Renal cortex interstitium (tissue), 15 donors: ENCODE data around the gene NR2F1. TPM values are rescaled to one million over a fixed set of nuclear protein-coding genes. Genes with fewer than 3 reads are reported as not detected.
A peak's percentile ranks its signal among the peaks of the same experiment; 100 is the strongest.
"Not testable (repeated sequence)": the region's sequence is repeated elsewhere in the genome, so short reads cannot be mapped to it uniquely, and the experiment has no call there.

Experiments used
- DNase-seq, 11 donors: peaks; one replicate each; pipeline ENCODE4 v3.0.0-alpha.2; 2013; ENCODE audit warnings: low read depth in 9 of 11, low spot score in 4 of 11; ENCODE audit errors: extremely low read depth in 1 of 11
- long read RNA-seq, 16 experiments: transcript quantifications; one replicate each; lab custom pipeline, GENCODE V29; 2026
- polyA plus RNA-seq, 3 donors: library from polyadenylated mRNA; unstranded; fragments of 120-200 nt; gene quantifications; one replicate each; pipeline ENCODE4 v1.2.1, GENCODE V29; 2013; ENCODE audit not compliant: insufficient read length in 3 of 3

The NR2F1 gene
- polyA plus RNA-seq = 100 to 1,000 TPM; 221 to 328 (median 258) TPM
- long read RNA-seq, donor 1, transcript NR2F1-206 (3 exons, 3,841 nt) = major isoform, 32 of 82 reads
- long read RNA-seq, donor 1, partial matches to known transcripts = 49 of 82 reads
- long read RNA-seq, donor 1, other reads (novel, unspliced or antisense) = 0 of 82 reads
- long read RNA-seq, donor 2, transcript NR2F1-206 (3 exons, 3,841 nt) = major isoform, 32 of 73 reads
- long read RNA-seq, donor 2, partial matches to known transcripts = 34 of 73 reads
- long read RNA-seq, donor 2, other reads (novel, unspliced or antisense) = 7 of 73 reads
- long read RNA-seq, donor 3, transcript NR2F1-206 (3 exons, 3,841 nt) = major isoform, 40 of 147 reads
- long read RNA-seq, donor 3, partial matches to known transcripts = 105 of 147 reads
- long read RNA-seq, donor 3, other reads (novel, unspliced or antisense) = 0 of 147 reads
- long read RNA-seq, donor 4, transcript NR2F1-206 (3 exons, 3,841 nt) = major isoform, 23 of 32 reads
- long read RNA-seq, donor 4, partial matches to known transcripts = 8 of 32 reads
- long read RNA-seq, donor 4, other reads (novel, unspliced or antisense) = 0 of 32 reads
- long read RNA-seq, donor 5 = 0 reads
- long read RNA-seq, donor 6, transcript NR2F1-206 (3 exons, 3,841 nt) = major isoform, 37 of 77 reads
- long read RNA-seq, donor 6, partial matches to known transcripts = 32 of 77 reads
- long read RNA-seq, donor 6, other reads (novel, unspliced or antisense) = 8 of 77 reads
- long read RNA-seq, donor 7, transcript NR2F1-206 (3 exons, 3,841 nt) = major isoform, 35 of 65 reads
- long read RNA-seq, donor 7, partial matches to known transcripts = 30 of 65 reads
- long read RNA-seq, donor 7, other reads (novel, unspliced or antisense) = 0 of 65 reads
- long read RNA-seq, donor 8 = 0 reads
- long read RNA-seq, donor 9, transcript NR2F1-206 (3 exons, 3,841 nt) = major isoform, 29 of 51 reads
- long read RNA-seq, donor 9, partial matches to known transcripts = 16 of 51 reads
- long read RNA-seq, donor 9, other reads (novel, unspliced or antisense) = 6 of 51 reads
- long read RNA-seq, donor 10, transcript NR2F1-206 (3 exons, 3,841 nt) = major isoform, 31 of 52 reads
- long read RNA-seq, donor 10, partial matches to known transcripts = 21 of 52 reads
- long read RNA-seq, donor 10, other reads (novel, unspliced or antisense) = 0 of 52 reads
- long read RNA-seq, donor 11, transcript NR2F1-206 (3 exons, 3,841 nt) = major isoform, 48 of 80 reads
- long read RNA-seq, donor 11, partial matches to known transcripts = 25 of 80 reads
- long read RNA-seq, donor 11, other reads (novel, unspliced or antisense) = 7 of 80 reads
- long read RNA-seq, donor 12, transcript NR2F1-206 (3 exons, 3,841 nt) = major isoform, 12 of 64 reads
- long read RNA-seq, donor 12, partial matches to known transcripts = 52 of 64 reads
- long read RNA-seq, donor 12, other reads (novel, unspliced or antisense) = 0 of 64 reads
- long read RNA-seq, donor 13 = 0 reads
- long read RNA-seq, donor 14, transcript NR2F1-206 (3 exons, 3,841 nt) = major isoform, 32 of 59 reads
- long read RNA-seq, donor 14, partial matches to known transcripts = 27 of 59 reads
- long read RNA-seq, donor 14, other reads (novel, unspliced or antisense) = 0 of 59 reads
- long read RNA-seq, donor 15, transcript NR2F1-206 (3 exons, 3,841 nt) = major isoform, 12 of 17 reads
- long read RNA-seq, donor 15, partial matches to known transcripts = 5 of 17 reads
- long read RNA-seq, donor 15, other reads (novel, unspliced or antisense) = 0 of 17 reads
- long read RNA-seq, donor 16, transcript NR2F1-206 (3 exons, 3,841 nt) = major isoform, 111 of 224 reads
- long read RNA-seq, donor 16, partial matches to known transcripts = 88 of 224 reads
- long read RNA-seq, donor 16, other reads (novel, unspliced or antisense) = 25 of 224 reads

DNA sequence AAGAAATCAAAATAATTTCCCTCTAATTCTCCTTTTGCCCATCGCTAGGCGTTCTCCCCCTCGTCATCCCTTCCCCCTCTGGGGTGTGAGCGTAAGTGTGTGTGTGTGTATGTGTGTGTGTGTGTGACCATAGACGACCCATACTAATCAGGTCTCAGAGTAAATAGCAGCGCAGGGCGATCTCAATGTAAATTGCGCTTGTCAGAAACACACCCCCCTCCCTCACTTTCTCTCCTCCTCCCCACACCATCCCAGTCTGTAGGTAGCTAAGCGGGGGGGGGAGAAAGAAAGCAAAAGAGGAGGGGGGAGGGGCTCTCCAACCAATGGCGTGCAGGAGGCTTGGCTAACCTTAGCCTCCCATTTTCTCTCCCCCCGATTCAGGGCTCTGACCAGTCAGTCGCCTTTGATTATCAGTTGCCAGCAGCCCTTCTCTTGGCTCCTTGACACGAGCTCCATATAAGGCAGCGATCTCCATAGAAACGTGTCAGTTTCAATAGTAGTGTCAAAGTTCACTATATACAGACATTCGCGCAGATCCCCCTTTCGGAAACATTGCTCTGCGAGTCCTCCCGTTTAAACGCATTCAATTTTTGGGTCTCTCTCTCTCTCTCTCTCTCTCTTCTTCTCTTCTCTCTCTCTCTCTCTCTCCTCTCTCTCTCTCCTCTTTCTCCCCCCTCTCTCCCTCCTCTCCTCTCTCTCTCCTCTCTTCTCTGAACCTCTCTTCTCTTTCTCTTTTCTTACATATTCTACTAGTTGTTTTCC lies at the start of gene NR2F1:
Gene NR2F1, plus strand, starts transcription at position 546 of the 762 bp plus-strand sequence. CDS start 1,802 bp downstream, outside the sequence.
- DNase-seq = peak; percentile 60 to 97 (median 96)

DNA sequence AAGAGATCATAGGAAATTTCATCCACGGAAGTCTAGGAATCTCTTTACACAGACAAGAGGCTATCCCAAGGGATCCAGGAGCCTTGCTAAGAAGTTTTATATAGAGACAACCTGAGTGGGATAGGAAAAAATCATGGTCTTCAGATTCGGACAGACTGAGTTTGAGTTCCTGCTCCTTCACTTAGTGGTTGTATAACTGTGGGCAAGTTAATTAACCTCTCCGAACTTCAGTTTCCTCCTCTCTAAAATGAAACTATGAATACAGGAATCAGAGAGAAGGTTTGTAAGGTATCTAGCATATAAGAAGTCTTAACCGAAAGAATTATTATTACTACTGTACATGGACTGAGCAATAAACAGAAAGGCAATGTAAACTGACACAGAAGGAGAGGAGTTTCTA lies 37.1 kb upstream of the NR2F1 start:
- no peak for DNase-seq

DNA sequence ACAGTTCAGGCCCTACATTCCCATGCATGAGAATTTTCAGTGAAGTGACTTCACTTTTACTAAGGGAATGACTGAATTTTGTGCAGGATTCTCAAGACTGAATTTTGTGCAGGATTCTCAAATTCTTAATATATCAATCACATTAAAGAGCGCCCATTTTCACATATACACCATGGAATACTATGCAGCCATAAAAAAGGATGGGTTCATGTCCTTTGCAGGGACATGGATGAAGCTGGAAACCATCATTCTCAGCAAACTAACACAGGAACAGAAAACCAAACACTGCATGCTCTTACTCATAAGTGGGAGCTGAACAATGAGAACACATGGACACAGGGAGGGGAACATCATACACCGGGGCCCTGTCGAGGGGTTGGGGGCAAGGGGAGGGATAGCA lies 33.4 kb upstream of the NR2F1 start:
- not testable (repeated sequence) for DNase-seq

DNA sequence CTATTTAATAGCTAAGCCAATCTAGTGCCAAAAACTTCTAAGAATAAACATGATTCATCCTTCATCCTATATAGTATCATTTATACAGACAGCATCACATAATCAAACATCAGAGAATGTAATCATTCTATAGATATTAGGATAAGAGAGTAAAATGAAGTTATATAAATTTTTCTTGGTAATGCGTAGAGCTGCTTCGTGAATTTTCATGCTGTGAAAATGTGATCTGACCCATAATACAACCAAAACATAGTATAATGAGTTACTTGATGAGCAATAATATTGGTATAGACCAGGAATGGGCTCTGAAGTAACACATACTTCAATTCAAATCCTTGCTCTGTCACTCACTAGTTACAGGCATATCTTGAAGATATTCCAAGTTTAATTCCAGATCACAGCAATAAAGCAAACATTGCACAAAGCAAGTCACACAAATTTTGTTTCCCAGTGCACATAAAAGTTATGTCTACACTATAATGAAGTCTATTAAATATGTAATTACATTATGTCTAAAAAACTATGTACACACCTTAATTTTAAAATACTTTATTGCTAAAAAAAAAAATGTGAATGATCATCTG lies 25.9 kb upstream of the NR2F1 start:
- DNase-seq = no peak

DNA sequence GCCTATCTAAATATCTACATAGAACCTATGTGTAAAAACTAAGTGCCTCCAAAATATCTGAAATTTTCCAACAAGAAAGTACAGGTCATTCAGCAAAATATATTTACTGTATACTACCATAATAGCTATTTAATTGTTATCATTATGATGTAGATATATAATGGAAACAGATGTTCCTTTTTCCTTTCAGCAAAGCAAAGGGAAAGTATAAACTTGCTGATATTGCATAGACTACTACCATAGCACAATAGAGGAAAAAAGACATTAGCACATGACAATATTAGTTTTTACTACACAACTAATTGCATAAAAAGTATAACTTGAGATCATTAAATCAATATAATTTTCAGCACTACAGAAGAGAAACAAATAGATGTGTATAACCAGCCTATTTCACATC lies 16.9 kb upstream of the NR2F1 start:
- DNase-seq = no peak

DNA sequence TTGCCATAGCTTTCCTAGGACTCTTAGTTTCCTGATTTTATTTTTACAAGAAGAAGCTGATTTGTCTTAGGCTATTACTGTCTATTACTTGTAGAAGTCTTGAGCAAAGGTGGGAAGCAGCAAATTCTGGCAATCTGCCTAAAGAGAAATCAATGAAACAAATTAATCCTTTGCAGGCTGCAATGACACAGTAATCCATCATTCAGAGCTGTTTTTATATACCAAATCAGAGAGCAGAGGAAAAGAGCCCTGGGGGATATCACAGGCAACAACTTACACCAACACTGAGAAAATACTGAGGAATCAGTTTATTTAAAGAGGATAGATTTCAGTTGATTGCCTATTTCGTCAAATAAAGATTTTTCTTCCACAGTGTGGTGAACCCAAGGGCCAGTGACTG lies 15.6 kb upstream of the NR2F1 start:
- no peak for DNase-seq

DNA sequence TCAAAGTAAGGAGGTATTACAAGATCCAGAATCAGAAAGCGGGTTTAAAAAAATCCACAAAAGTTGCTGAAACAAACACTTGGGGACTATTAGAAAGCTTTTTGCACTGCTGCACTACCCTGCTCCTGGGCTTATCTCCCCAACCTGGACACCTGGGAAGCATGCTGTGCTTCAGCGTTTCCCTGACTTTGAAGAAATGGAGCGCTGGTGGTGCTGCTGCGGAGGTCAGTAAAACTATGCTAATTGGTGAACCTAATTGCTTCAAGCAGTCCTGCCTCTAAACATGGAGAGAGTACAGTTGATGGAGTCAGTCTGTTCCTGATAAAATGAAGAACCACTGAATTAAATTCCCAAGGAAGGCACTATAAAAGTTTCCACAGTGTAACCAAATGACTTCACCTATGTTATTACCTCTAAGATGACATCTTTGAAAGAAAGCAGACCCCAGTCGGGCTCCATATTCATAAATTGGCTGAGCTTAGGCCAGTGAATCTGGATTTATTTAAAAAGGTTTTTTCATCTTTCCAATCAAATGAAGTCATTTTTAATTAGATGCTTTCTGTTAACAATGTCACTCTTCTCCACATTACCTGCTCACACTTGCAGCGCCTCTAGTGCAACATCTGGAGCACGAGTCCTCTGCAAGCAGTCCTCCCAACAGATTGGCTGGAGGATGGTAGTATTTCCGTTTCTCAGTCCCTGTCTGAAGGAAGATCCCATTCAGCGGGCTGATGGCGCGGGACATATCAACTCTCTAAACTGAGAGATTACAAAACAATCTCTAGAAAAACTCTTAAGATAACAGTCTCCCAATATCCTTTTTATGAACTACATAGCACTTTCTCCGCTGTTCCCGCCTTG lies 13.5 kb upstream of the NR2F1 start:
- DNase-seq = peak in 1 of 11 donors; percentile 8

DNA sequence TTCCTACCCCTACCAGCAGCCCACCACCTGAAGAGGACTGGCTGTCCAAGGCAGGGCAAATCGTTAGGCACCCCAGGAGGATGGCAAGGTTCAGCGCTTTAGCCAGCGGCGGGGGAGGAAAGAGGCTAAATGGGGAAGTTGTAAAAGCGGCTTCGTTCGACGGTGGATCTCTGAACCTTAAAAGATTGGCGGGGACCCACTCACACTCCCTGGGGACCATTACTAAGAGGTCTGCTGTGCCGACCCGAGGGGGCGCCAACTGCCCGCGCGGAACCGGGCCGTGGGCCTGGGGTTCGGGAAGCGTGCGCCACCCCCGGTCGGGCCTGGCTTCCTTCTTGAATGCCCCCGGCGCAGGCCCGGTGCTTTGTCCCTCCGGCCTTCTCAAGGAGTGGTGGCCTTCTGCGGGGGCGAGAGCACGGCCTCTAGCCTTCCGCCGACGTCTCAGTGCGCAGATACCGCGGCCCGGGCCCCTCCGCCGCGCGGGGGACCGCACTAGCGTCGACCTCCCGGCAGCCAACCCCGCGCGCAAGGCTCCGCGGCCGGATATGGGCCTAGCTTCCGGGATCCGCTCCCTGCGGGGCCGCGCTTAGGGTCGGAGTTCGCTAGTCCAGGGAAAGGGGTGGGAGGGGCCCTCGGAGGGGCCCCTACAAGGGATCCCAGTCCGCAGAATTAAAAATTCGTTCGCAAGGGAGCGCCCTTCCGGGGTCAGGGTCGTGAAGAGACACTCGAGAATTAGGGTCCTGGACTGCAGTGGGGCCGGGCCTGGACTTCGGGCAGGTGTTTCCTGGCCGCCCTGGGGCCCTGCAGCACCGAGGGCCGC lies 12.5 kb upstream of the NR2F1 start:
- no peak for DNase-seq

DNA sequence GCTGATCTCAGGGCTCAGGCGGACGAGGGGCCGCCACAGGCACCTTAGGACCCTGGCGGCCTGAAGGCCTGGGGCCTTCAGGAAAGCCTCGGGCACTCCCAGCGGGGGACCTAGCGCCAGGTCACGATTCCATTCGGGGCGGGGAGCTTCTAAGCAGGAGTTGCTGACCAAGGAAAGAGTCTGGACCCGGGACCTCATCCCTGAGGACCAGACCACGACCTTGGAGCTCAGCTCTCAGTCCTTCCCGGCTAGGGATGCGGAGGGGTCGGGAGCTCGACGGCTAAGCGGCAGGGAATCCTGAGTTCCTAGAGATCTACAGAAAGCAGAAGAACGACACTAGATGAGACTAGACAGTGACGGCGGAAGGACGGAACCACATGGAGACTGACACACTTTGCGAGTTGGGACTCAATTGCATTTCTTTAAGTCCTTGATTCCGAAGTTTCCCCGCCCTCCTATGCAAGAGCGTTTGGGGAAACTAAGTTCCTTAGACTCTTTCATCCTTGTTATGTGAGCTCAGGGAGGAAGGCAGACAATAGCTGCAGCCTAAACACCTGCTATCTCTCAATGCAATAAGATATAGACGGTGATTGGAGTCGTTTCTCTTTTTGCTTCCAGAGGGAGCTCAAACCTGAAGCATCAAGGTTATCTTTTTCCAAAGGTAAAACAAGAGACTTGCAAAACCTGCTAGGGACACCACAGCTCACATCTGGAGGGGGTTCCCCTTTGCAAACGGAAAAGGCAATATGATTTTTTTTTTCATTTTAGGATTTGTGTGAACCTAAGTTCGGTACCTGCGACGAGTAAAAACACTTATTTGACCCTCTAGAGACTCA lies 11.7 kb upstream of the NR2F1 start:
- DNase-seq = no peak

DNA sequence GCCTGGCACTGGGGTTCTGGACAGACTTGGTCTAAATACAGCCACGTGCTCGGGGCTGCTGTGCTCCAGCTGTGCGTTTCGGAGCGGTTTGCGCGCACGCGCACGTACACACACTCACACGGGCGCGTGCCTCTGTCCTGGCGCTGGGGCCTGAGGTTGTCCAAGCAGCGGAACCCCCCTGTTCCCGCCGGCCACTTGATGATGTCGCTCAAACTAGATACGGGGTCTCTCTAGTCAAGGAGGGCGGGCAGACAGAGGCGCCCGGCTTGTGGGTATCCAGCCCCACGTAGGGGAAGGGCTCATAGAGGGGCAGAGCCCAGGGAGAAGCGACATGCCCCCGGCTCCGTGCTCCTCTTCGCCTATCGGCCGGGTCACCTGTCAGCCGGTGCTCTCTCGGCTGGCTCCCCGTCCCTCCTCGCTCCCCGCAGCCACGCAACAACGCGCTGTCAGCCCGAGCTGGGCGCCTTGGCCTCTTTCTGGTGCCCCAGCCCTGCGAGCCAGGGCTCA lies 10.9 kb upstream of the NR2F1 start:
- peak in 2 of 11 donors; percentile 32 to 46 for DNase-seq

DNA sequence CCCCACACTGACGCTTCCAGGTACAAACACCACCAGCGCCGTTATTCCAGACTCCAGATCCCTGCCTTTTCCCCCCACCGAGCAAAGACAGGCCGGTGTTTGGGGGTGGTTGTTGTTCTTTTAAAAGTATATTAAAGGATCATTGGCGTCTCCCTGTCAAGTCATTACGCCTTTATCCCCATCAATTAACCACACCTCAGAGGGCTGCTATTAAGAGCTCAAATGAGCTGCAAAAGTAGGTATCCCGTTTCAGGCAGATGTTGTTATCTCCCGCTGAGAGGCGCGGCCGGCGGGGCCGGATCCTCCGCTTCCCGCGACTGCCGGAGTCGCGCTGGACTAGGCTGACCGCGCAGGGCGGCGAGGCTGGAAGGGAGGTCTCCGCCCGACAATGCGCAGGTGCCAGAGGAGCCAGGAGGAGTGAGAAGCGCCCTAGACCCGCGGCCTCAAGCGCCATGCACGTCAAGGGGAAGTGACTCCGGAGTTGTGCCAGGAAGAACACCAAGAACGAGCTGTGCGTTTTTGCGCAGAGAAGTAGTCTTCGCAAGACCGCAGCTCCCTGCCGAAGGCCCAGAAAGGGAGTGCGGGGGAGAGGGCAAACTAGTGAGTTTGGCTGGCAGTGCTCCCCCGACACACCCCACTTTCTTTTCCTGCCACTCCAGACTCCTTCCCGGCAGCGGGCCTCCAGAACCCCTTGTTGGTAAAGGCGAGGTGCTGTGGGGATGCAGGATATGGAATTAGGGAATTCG lies 10.2 kb upstream of the NR2F1 start:
- peak in 1 of 11 donors; percentile 67 for DNase-seq

DNA sequence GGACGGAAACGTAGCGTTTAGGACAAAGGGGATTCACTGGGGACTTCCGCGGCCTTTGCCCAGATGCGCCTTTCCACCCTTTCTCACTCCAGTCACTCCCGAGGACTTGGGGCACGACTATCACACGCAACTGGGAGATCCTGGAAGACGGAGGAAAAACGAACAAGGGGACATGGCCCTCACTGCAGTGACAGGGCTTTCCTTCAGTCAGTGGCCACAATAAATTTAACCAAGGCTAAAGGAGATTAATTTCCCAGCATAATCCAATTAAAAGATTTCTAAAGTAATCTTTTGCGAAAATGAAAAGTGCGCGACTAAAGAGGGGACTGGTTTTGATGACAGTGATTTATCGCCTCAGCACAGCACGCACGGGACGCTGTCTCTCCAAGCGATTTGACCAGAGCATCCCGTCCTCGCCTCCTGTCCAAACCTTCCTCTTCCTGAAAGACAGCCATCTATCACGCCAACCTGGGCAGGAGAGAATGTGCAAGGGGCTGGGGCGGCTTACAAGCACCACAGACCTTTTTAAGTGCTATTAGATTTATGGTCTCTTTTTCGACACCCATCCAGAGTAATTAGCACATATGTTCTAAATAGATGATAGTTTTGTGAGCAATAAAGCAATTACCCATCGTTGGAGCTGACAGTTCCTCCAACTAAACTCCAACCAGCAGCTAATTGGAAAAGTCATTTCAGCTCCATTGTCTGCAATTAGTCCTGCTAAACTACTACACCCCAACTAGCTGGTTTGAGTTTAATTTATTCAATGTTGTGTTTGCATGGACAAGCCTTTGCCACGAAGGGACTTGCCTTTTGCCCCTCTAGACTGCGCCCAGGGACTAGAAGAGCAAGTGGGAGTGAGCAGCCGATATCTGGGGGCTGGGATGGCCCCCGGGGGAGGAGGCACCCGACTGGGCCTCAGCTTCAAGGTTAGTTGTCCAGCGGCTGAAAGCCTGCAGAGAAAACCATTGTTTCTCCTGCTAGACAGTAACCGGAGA lies 9.4 kb upstream of the NR2F1 start:
- DNase-seq = peak in 1 of 11 donors; percentile 28
